Left kidney (tissue), 8 donors: ENCODE measurements around the gene SFT2D1. TPM values are rescaled to one million over a fixed set of nuclear protein-coding genes. Genes with fewer than 3 reads are reported as not detected.
"Not testable (repeated sequence)": the region's sequence is repeated elsewhere in the genome, so short reads cannot be mapped to it uniquely, and the experiment has no call there.

Source experiments
- DNase-seq: peaks from one replicate; pipeline ENCODE4 v3.0.0-alpha.2; 2013
- long read RNA-seq, 8 donors: transcript quantifications; one replicate each; lab custom pipeline, GENCODE V29; 2026
- polyA plus RNA-seq: library from polyadenylated mRNA; unstranded; fragments of 120-200 nt; gene quantifications from one replicate; pipeline ENCODE4 v1.2.1, GENCODE V29; 2013; ENCODE audit not compliant: insufficient read length

Gene SFT2D1
- polyA plus RNA-seq: 75.3 TPM
- long read RNA-seq, donor 1, transcript SFT2D1-201 (8 exons, 1,079 nt): major isoform, 50 of 115 reads
- long read RNA-seq, donor 1, partial matches to known transcripts: 35 of 115 reads
- long read RNA-seq, donor 1, other reads (novel, unspliced or antisense): 26 of 115 reads
- long read RNA-seq, donor 2, transcript SFT2D1-201 (8 exons, 1,079 nt): major isoform, 44 of 77 reads
- long read RNA-seq, donor 2, partial matches to known transcripts: 20 of 77 reads
- long read RNA-seq, donor 2, other reads (novel, unspliced or antisense): 9 of 77 reads
- long read RNA-seq, donor 3, transcript SFT2D1-201 (8 exons, 1,079 nt): major isoform, 33 of 60 reads
- long read RNA-seq, donor 3, partial matches to known transcripts: 12 of 60 reads
- long read RNA-seq, donor 3, other reads (novel, unspliced or antisense): 13 of 60 reads
- long read RNA-seq, donor 4, partial matches to known transcripts: 0 of 4 reads
- long read RNA-seq, donor 4, other reads (novel, unspliced or antisense): 0 of 4 reads
- long read RNA-seq, donor 5, transcript SFT2D1-201 (8 exons, 1,079 nt): major isoform, 83 of 149 reads
- long read RNA-seq, donor 5, partial matches to known transcripts: 34 of 149 reads
- long read RNA-seq, donor 5, other reads (novel, unspliced or antisense): 32 of 149 reads
- long read RNA-seq, donor 6, transcript SFT2D1-201 (8 exons, 1,079 nt): major isoform, 46 of 102 reads
- long read RNA-seq, donor 6, partial matches to known transcripts: 29 of 102 reads
- long read RNA-seq, donor 6, other reads (novel, unspliced or antisense): 24 of 102 reads
- long read RNA-seq, donor 7, transcript SFT2D1-201 (8 exons, 1,079 nt): major isoform, 70 of 131 reads
- long read RNA-seq, donor 7, partial matches to known transcripts: 37 of 131 reads
- long read RNA-seq, donor 7, other reads (novel, unspliced or antisense): 20 of 131 reads
- long read RNA-seq, donor 8, transcript SFT2D1-201 (8 exons, 1,079 nt): major isoform, 20 of 39 reads
- long read RNA-seq, donor 8, partial matches to known transcripts: 9 of 39 reads
- long read RNA-seq, donor 8, other reads (novel, unspliced or antisense): 9 of 39 reads

DNA sequence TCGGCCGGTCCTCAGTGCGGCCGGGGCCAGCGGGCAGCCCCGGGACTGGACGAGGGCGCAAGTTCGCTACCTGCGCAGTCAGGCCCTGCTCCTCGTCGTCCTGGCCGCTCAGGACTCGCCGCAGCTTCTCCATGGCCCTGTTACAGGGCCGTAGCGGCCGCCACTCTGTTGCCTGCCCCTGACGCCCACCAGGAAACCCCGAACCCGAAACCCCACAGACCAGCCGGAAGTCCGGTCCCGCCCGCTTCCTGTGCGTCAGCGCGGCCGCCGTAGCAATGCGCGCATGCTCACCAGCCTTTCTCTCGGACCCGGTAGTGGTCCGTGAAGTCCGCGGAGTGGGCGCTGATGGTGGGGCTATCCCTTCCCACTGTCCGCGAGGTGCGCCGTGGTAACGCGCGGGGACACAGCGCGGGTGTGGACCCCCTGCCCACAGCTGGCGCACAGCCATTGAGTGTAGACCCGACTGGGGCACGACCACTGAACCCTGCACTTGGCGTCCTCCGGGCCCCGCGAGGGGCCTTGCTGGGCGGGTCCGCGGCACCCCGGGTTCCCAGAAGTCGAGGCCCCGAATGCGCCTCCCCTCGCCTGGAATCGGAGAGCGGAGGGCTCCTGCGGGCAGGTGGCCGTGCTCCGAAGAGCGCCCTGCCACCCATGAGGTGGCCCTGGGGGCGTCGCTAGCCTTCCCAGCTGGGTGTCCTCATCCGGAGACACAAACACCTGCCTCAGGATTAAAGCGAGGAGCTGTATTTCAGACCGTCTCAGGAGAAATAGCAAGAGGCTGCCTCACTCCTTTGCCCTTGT, at the start of gene SFT2D1:
Gene SFT2D1 (minus strand): TSS at position 197 of the 801 bp plus-strand sequence. CDS start 64 bp downstream, at position 133.
- peak; percentile 81 for DNase-seq

DNA sequence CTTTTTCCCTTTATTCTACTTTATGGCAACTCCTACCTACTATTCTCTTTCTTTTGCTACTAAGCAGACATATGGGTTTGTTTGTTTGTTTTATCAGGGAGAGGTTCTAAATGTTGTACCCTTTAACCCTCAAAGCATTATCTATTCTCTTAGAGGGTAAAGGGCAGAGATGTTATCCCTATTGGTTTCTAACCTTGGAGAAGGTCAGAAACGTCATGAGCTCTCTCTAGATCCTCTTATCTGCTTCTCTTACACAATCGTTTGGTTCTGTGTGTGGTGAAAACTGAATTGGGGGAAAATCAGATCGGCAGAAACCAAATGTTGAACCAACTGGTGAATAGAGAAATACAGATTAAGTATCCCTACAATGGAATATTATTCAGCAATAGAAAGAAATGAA, 46.8 kb upstream of the SFT2D1 start:
- no peak for DNase-seq

DNA sequence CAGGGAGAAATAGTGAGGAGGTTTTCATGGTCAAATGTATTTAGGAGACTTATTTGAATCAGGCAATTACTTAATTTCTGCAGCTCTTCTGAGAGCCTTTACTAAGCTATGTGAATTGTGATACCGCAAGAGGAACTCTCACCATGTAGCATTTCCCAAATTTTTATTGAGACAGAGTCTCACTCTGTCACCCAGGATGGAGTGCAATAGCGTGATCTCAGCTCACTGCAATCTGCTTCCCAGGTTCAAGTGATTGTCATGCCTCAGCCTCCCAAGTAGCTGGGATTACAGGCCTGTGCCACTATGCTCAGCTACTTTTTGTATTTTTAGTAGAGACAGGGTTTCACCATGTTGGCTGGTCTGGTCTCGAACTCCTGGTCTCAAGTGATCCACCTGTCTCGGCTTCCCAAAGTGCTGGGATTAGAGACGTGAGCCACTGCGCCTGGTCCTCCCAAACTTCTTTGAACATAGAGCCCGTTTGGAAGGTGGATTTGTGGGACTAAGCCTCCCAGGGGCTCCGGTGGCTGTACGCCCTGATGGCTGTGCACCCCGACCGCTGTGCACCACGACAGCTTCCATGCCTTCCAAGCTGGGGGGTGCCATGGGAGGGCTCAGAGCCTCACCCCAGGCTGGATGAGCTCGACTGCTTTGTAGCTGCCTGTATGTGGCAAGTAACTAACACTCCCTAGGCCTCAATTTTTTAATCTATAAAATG, 46.1 kb upstream of the SFT2D1 start:
- DNase-seq: no peak

DNA sequence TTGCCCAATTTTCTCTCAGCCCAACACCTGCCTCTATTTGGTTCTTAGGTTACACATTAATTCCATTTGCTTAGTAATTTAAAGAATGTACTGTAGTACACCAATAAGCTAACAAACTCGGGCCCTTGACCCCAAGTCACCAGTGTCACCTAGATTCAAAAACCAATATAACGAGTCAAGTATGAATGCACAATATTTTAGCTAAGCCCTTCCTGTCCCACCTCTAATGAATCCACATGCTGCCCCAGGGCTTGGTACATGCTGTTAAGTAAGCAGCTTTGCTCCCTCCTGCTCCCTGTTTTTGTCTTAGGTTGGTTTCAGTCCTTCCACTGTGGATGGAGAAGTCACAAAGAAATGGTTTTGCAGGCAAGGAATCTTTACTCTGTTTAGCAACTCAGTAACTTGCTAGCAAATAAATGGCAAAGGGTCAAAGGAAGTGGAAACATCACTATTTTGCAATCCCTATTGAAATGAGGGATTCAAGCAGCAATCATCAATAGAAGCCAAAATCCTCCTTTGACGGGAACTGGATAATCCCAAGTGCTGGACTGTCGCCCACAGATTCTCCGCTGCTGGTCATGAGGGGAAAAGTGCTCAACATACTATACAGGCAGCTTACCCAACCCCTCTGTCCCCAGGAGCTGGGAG, 45.4 kb upstream of the SFT2D1 start:
- DNase-seq: no peak

DNA sequence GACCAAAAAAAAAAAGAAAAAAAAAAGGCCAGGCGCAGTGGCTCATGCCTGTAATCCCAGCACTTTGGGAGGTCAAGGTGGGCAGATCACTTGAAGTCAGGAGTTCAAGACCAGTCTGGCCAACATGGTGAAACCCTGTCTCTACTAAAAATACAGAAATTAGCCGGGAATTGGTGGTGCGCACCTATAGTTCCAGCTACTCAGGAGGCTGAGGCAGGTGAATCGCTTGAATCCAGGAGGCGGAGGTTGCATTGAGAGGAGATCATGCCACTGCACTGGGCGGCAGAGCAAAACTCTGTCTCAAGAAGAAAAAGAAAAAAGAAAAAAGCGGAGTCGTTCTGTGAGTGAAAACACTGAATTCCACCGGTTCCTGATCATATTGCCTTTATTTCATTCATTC, 44.8 kb upstream of the SFT2D1 start:
- not testable (repeated sequence) for DNase-seq

DNA sequence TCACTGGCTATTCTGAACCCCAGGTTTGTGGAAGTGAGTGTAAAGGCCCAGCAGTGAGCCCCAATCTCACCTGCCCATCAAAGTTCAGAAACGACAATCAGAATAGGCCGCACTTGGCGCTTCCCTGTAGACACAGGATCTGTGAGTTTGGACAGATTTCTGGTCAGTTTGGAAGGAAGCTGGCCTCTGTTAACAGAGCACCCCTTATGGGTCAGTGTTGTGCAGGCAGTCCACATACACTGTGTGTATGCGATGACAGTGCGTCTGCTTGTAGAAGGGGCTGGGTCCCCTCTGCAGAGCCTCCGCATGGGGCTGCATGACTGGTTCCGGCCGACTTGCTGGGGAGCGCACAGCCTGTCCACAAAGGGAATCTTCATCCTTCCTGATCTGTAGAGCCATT, 43.8 kb upstream of the SFT2D1 start:
- no peak for DNase-seq

DNA sequence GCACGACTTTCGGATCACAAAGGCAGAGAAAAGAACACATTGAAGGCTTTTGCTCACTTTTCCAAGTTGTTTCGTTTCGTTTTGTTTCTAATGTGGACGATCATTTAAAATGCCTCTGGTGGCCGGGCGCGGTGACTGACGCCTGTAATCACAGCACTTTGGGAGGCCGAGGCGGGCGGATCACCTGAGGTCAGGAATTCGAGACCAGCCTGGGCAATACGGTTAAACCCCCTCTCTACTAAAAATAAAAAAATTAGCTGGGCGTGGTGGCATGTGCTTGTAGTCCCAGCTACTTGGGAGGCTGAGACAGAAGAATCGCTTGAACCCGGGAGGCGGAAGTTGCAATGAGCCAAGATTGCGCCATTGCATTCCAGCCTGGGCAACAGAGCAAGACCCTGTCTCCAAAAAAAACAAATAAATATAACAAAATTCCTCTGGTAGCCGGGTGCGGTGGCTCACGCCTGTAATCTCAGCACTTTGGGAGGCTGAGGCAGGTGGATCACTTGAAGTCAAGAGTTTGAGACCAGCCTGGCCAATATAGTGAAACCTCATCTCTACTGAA, 41.5 kb upstream of the SFT2D1 start:
- not testable (repeated sequence) for DNase-seq

DNA sequence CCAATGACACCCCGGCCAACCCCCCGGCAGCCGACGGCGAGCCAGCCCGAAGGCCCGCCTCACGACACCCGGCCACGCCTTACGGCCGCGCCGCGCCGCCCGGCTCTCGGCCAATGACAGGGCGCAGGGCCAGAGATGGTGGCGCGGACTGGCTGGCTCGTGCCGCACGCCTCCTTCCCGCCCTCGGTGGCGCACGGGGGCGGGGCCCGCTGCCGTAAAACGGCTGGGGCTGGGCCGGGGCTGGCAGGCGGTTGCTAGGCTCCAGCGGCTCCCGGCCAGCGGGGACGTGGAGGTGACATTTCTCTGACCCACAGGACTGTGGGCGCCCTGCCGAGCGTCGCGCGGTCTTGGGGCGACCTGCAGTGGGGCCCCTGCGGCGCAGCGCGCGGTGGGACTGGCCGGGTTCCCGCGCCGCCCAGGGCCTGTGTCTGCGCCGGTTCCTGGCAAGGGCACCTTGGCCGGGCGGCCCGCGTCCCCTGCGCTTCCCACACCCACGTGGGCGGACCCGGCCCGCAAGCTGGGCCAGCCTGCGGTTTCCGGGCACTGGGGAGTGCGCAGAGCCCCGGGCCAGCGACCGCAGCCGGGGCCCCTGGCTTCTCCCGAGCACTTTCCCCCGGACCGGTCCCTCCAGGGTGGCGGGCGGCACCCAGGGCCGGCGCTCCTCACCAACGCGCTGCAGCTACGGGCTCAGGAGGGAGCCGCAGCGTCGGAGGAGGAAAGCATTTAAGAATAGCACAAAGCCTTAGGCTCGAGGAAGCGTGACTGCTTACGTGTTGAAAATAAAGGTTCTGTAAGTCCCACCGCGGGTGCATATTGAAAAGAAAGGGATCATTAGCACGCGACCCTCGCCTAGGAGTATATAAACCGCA, 40.8 kb upstream of the SFT2D1 start, which contains the start of gene MPC1:
Gene MPC1 (minus strand): TSS at position 8 of the 869 bp plus-strand sequence. CDS start 64 bp downstream, outside the sequence.
- DNase-seq: peak; percentile 95

DNA sequence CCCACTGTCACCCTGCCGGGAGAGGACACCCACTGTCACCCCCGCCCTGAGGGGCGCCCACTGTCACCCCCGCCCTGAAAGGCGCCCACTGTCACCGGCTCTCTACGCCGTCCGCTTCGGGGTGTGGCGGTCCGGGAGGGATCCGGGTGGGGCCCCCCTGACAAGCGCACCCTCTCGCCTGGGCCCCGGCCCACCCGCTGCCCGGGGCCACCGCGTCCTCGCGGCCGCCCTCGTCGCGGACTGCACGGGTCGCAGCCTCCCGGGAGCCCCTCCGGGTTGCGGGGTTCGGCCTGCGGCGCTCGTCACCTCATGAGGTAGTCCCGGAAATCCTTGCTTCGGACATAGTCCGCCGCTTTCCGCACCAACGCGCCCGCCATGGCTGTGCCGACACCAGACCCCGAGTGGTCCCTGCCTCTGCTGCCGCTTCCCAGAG, 40.2 kb upstream of the SFT2D1 start:
- no peak for DNase-seq

DNA sequence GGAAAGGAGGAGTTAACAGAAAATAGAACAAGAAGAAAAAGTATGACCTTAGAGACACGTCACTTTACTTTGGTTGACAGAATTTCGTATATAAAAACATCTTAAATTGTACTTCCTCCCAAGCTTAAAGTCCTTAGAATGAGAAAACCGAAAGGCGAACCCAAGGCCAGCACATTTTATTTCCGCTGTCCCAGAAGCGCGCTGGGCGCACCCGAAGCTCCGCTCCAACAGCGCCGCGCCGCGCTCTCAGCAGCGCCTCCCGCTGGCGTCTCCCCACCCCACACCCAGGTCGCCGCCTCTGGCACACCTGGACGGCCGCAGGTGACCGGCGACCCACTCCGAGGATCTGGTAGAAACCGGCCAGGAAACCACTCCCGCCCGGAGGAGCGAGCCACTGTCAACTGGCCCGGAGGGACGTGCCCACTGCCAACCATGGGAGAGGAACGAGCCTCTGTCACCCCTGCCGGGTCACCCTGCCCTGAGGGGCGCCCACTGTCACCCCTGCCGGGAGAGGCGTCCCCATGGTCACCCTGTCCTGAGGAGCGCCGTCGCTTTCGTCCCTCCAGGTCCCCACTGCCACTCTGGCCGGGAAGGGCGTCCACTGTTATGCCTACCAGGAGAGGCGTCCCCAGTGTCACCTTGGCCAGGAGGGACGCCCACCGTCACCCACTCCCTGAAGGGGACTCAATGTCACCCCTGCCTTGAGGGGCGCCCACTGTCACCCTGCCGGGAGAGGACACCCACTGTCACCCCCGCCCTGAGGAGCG, 39.6 kb upstream of the SFT2D1 start:
- DNase-seq: peak; percentile 64

DNA sequence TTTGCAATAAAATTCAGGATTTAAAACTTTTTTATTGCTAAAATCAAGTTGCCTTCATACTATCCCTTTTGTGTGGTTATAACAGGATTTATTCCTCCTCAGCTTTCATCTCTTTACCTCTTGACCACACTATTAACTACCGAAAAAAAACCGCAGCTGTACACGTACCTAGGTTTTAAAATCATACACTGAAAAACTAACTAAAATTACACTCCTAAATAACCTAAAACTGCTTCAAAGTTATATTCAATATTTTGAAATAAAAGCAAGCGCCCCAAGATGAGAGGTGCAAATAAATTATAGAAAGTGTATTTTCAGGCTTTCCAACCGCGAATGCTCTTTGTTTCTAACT, 39.0 kb upstream of the SFT2D1 start:
- DNase-seq: no peak

DNA sequence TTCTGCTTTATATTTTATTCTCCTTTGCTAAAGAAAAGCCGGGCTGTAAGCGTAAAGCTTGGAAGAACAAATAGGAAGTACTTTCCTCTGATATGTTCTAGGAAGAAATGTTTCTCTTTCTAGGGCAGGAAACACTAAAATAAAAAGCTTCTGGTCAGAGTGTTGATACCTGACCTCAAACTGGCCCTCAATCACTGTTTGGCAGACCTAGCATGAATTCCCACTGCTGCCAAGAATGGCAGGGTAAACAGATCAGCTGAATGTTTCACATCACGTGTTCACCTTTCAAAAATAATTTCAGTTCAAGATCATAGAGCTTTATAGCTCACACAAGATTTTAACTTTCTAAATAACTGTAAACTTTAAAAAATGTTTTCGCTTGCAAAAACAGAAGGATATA, 37.5 kb upstream of the SFT2D1 start:
- no peak for DNase-seq

DNA sequence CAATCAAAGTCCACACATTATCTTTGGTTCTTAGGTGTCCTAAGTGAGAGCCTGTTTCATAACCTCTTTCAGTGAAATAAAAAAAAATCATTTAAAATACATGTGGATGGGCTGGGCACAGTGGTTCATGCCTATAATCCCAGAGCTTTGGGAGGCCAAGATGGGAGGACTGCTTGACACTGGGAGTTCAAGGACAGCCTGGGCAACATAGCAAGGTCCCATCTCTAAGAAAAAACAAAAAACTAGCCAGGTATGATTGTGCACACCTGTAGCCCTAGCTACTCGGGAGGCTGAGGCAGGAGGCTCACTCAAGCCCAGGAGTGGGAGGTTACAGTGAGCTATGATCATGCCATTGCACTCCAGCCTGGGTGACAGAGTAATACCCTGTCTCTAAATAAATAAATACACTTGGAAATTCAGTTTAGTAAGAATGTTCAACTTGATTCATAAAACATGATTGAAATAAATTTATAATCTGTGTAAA, 36.8 kb upstream of the SFT2D1 start:
- no peak for DNase-seq

DNA sequence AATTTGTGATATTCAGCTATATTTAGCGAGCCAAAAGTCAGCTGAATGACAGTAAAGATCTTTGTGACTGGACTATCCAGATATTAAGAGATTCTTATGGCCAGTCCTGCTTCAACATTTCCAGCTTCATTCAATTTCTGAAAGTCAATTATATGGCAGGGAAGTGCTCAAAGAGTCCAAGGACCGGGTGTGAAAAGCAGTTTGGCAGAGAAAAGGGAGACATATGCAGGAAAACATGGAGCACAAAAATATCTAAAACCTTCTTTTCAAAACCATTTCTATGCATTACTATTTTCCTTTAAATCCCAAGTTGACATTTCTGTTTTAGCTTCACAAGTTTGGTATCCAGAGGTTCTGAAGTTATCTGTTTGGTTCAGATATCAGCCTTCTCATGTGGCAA, 35.4 kb upstream of the SFT2D1 start:
- DNase-seq: no peak

DNA sequence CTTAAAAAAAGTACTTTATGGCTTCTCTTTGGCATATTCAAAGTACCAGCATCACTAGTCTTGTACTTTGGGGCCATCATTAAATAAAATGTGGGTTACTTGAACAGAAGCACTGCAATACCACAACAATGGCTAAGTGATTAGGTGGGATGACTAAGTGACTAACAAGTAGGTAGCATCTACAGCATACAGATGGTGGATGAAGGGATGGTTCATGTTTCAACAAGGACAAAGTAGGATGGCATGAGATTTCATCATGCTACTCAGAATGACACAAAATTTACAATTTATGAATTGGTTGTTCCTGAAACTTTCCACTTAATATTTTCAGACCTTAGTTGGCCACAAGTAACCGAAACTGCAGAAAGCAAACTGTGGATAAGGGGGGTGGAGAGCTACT, 32.7 kb upstream of the SFT2D1 start:
- DNase-seq: no peak

DNA sequence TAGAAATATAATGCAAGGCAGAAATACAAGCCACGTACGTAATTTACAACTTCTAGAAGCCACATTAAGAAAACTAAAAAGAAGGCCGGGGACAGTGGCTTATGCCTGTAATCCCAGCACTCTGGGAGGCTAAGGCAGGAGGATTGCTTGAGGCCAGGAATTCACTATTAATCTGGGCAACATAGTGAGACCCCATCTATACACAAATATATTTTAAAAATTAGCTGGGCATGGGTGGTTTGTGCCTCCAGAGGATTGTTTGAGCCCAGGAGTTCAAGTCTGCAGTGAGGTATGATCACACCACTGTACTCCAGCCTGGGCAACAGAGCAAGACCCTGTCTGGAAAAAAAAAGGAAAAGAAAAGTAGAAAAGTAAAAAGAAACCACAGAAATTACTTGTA, 28.1 kb upstream of the SFT2D1 start:
- no peak for DNase-seq

DNA sequence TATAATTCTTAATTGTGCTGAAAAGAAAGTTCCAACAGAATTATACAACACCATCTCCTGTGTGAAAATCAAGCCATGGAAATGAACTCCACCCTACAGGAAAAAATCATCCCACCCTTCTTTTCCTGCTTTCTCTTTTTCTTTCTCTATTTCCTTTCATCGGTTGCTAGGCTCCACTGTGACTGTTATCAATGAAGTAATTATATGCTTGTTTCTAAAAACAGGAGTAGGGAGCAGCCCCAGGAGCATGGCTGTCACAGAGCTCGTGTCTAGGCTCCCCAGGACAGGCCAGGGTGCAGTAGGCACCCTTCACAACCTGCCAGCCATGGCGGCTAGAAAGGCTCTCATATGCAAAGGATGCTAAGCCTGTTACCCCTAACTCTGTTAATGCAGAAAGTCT, 27.4 kb upstream of the SFT2D1 start:
- no peak for DNase-seq

DNA sequence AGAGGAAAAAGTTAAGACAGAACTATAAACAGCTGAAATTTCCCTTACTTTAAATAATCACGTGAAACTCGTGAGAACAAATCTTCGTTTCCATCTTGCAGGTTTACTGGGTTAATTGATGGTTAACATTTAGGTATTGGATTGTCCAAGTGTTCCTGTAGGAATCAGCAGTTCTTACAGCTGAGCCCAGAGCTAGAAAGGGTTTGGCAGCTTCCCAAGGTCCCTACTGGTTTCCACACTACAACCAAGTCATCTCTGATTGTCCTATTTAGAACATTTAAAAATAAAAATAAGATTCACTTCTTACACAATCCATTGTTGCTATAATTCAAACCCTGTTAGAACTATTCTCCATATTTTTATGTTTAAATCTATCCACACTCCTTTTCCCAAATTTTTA, 24.6 kb upstream of the SFT2D1 start:
- no peak for DNase-seq
